D721Med (cell line): ENCODE measurements around the gene DIAPH1.

Experiments
- DNase-seq: peaks from one replicate; pipeline ENCODE4 v3.0.0; 2011; ENCODE audit warnings: low spot score; ENCODE audit not compliant: insufficient read length
- FAIRE-seq: peaks from 2 replicates; lab custom pipeline; 2011; peaks lifted over from hg19 to GRCh38; lab: Jason Lieb, UNC
- TF ChIP-seq, protein P1 (sequence below): IDR thresholded peaks from 2 replicates; pipeline ENCODE4 v1.5.1; 2012; ENCODE audit warnings: mild to moderate bottlenecking, control low read depth; ENCODE audit not compliant: insufficient read depth; ENCODE audit errors: missing control alignments

Gene DIAPH1

DNA sequence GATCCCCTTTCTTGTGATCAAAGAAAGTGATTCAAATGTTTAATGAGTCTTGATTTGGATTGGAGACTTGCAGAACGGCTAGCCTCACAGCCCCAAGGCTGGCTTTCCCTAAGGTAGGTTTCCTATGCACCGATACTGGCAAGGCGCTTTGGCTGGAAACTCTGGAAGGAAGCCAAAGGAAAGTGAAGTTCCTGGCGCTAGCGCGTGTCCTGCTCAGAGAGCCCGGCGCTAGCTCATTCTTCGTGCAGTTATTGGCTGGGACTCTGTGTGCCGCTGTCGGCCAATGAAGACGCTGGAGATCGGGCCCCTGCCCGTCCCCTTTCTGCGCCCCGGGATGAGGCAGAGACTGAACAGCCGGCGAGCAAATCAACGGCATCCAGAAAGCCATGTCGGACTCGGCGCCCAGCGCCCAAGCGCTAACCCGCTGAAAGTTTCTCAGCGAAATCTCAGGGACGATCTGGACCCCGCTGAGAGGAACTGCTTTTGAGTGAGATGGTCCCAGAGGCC, 143.1 kb downstream of the DIAPH1 start, which contains the start of gene PCDHGC3:
Gene PCDHGC3 (plus strand): TSS at position 342 of the 507 bp plus-strand sequence. CDS start 151 bp downstream, at position 493.
- DNase-seq (peak; percentile 46), FAIRE-seq (no peak)
- TF ChIP-seq, protein P1, sequence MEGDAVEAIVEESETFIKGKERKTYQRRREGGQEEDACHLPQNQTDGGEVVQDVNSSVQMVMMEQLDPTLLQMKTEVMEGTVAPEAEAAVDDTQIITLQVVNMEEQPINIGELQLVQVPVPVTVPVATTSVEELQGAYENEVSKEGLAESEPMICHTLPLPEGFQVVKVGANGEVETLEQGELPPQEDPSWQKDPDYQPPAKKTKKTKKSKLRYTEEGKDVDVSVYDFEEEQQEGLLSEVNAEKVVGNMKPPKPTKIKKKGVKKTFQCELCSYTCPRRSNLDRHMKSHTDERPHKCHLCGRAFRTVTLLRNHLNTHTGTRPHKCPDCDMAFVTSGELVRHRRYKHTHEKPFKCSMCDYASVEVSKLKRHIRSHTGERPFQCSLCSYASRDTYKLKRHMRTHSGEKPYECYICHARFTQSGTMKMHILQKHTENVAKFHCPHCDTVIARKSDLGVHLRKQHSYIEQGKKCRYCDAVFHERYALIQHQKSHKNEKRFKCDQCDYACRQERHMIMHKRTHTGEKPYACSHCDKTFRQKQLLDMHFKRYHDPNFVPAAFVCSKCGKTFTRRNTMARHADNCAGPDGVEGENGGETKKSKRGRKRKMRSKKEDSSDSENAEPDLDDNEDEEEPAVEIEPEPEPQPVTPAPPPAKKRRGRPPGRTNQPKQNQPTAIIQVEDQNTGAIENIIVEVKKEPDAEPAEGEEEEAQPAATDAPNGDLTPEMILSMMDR: peak; percentile 2

DNA sequence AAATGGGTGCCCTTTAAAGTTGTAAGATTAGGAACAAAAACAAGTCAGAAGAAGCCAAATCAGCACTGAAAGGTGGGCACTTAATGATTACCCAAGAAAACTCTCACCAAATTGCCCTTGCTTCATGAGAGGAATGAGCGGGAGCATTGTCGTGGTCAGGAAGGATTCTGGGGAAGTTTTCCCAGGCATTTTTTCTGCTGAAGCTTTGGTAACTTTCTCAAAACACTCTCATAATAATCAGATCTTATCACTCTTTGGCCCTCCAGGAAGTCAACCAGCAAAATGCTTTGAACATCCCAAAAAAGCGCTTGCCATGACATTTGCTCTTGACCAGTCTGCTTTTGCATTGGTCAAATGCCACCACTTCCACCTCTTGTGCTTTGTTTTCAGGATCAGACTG, 153.4 kb downstream of the DIAPH1 start:
- FAIRE-seq: no peak
- no peak for DNase-seq
- TF ChIP-seq, protein P1: no peak
